Mucosa of stomach (tissue), 1 donor: ENCODE data around the gene TUBB4A.

Source experiments
- H3K27me3 ChIP-seq: one replicate; pipeline ENCODE4 v1.7.0; 2013; ENCODE audit warnings: mild to moderate bottlenecking, low read length; ENCODE audit not compliant: control insufficient read depth, insufficient read depth
- H3K36me3 ChIP-seq: one replicate; pipeline ENCODE4 v1.7.0; 2013; ENCODE audit warnings: low read length; ENCODE audit not compliant: control insufficient read depth, insufficient read depth
- H3K4me1 ChIP-seq: one replicate; pipeline ENCODE4 v1.7.0; 2013; ENCODE audit warnings: mild to moderate bottlenecking, low read length; ENCODE audit not compliant: control insufficient read depth, insufficient read depth
- H3K4me3 ChIP-seq: one replicate; pipeline ENCODE4 v1.7.0; 2013; ENCODE audit warnings: low read length
- H3K9ac ChIP-seq: one replicate; pipeline ENCODE4 v1.7.0; 2013; ENCODE audit warnings: mild to moderate bottlenecking, low read length, moderate library complexity
- H3K9me3 ChIP-seq: one replicate; pipeline ENCODE4 v1.7.0; 2013; ENCODE audit warnings: mild to moderate bottlenecking, low read length, moderate library complexity; ENCODE audit not compliant: control insufficient read depth
- donor health status: Pancreatic carcinoma.

Gene TUBB4A

GRCh38 chr19:6481541-6482342 lies 20.4 kb downstream of the TUBB4A start, which contains the start of gene DENND1C:
Gene DENND1C, minus strand, starts transcription at chr19:6481787. Its CDS starts 92 bp downstream, at chr19:6481695.
- Histone ChIP-seq H3K27me3 (peaks cover 8% of the 10 kb centered on the region), H3K4me3 (no peak within 1 kb of the TSS), H3K9ac (peak within 1 kb of the TSS; percentile 33), H3K36me3 (no peaks in the 10 kb centered on the region), H3K9me3 (no peaks in the 10 kb centered on the region), H3K4me1 (peaks cover 4% of the 10 kb centered on the region)

- Histone ChIP-seq H3K27me3 (peaks cover 10% of the 10 kb centered on the region), H3K9me3 (no peaks in the 10 kb centered on the region), H3K36me3 (no peaks in the 10 kb centered on the region), H3K9ac (peak overlapping the region; percentile 33), H3K4me1 (peaks cover 5% of the 10 kb centered on the region), H3K4me3 (no peak overlapping the region)
Measured at GRCh38 chr19:6480848-6481415, 21.2 kb downstream of the TUBB4A start.

- Histone ChIP-seq H3K4me3 (no peak overlapping the region), H3K9ac (no peak overlapping the region), H3K4me1 (peaks cover 5% of the 10 kb centered on the region), H3K27me3 (peaks cover 18% of the 10 kb centered on the region), H3K36me3 (no peaks in the 10 kb centered on the region), H3K9me3 (no peaks in the 10 kb centered on the region)
Measured at GRCh38 chr19:6479836-6480398, 22.2 kb downstream of the TUBB4A start.

- Histone ChIP-seq H3K36me3 (no peaks in the 10 kb centered on the region), H3K4me1 (peaks cover 5% of the 10 kb centered on the region), H3K4me3 (no peak overlapping the region), H3K9ac (no peak overlapping the region), H3K9me3 (no peaks in the 10 kb centered on the region), H3K27me3 (peaks cover 18% of the 10 kb centered on the region)
Measured at GRCh38 chr19:6478815-6479214, 23.3 kb downstream of the TUBB4A start.

- H3K4me3 ChIP-seq, result peak overlapping the region; percentile 26
- H3K36me3 ChIP-seq, result no peaks in the 10 kb centered on the region
- no peak overlapping the region for H3K9ac ChIP-seq
- H3K4me1 ChIP-seq, result peaks cover 9% of the 10 kb centered on the region
- peaks cover 18% of the 10 kb centered on the region for H3K27me3 ChIP-seq
- no peaks in the 10 kb centered on the region for H3K9me3 ChIP-seq
Measured at GRCh38 chr19:6476896-6477431, 25.1 kb downstream of the TUBB4A start.

GRCh38 chr19:6476155-6476895 lies 25.8 kb downstream of the TUBB4A start:
- peaks cover 18% of the 10 kb centered on the region for H3K27me3 ChIP-seq
- peak overlapping the region; percentile 14 for H3K9ac ChIP-seq
- H3K36me3 ChIP-seq, result no peaks in the 10 kb centered on the region
- no peaks in the 10 kb centered on the region for H3K9me3 ChIP-seq
- peak overlapping the region; percentile 26 for H3K4me3 ChIP-seq
- H3K4me1 ChIP-seq, result peaks cover 9% of the 10 kb centered on the region

- Histone ChIP-seq H3K9ac (no peak overlapping the region), H3K36me3 (no peaks in the 10 kb centered on the region), H3K4me1 (peaks cover 9% of the 10 kb centered on the region), H3K27me3 (peaks cover 18% of the 10 kb centered on the region), H3K4me3 (no peak overlapping the region), H3K9me3 (no peaks in the 10 kb centered on the region)
Measured at GRCh38 chr19:6475321-6476108, 26.6 kb downstream of the TUBB4A start.

- H3K36me3 ChIP-seq, result no peaks in the 10 kb centered on the region
- no peak overlapping the region for H3K9ac ChIP-seq
- no peaks in the 10 kb centered on the region for H3K9me3 ChIP-seq
- H3K27me3 ChIP-seq, result peaks cover 15% of the 10 kb centered on the region
- H3K4me3 ChIP-seq, result no peak overlapping the region
- peaks cover 9% of the 10 kb centered on the region for H3K4me1 ChIP-seq
Measured at GRCh38 chr19:6473647-6474046, 28.5 kb downstream of the TUBB4A start.

- Histone ChIP-seq H3K4me3 (no peak overlapping the region), H3K36me3 (no peaks in the 10 kb centered on the region), H3K4me1 (peaks cover 9% of the 10 kb centered on the region), H3K27me3 (peaks cover 15% of the 10 kb centered on the region), H3K9ac (no peak overlapping the region), H3K9me3 (no peaks in the 10 kb centered on the region)
Measured at GRCh38 chr19:6472713-6473112, 29.4 kb downstream of the TUBB4A start.

GRCh38 chr19:6471076-6471475 lies 31.0 kb downstream of the TUBB4A start:
- peaks cover 9% of the 10 kb centered on the region for H3K4me1 ChIP-seq
- H3K36me3 ChIP-seq, result no peaks in the 10 kb centered on the region
- no peak overlapping the region for H3K4me3 ChIP-seq
- H3K9ac ChIP-seq, result no peak overlapping the region
- H3K9me3 ChIP-seq, result no peaks in the 10 kb centered on the region
- peaks cover 8% of the 10 kb centered on the region for H3K27me3 ChIP-seq

- H3K9me3 ChIP-seq, result no peaks in the 10 kb centered on the region
- peaks cover under 1% of the 10 kb centered on the region for H3K27me3 ChIP-seq
- H3K9ac ChIP-seq, result no peak overlapping the region
- H3K36me3 ChIP-seq, result no peaks in the 10 kb centered on the region
- no peak overlapping the region for H3K4me3 ChIP-seq
- peaks cover 15% of the 10 kb centered on the region for H3K4me1 ChIP-seq
Measured at GRCh38 chr19:6470173-6470572, 31.9 kb downstream of the TUBB4A start.
